ENCODE measurements around the gene CARD11.
A peak's percentile ranks its signal among the peaks of the same experiment; 100 is the strongest.

CARD11 gene

DNA sequence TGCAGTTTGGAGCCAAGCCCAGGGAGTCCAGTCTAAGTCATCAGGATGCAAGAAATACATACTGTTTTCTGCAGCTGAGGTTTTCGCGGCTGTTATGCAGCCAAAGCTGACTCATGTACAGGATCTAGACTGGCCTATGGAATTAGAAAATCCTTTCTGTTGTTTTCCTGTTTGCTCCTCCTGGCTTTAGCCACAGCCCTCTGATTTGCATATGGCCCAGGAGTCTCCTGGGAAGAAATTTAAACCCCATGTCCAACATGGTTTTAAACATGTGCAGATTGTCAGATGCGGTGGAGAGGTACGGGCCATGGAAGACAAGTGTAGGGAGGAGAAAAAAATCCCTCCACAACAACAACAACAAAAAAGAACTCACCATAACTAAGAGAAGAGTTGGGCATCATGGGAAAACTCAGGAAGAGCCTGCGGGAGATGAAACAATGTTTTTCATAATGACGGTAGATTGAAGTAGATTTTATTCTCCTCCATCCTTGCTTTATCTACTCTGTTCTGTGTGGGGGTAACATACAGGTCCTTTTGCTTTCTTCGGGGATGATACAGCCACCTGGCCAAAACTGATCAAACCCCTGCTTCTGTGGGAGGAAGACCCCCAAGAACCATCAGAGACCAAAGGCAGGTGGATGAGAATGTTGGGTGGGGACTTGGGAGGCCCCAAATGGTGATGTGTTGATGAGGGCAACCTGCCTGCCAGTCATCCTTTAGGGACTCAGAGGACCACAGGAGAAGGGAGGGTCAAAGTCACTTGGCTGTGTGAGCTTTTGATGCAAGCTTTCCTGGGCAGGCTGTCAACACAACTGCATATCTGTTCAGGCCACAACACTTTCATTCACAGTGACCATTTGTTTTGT, 169.7 kb downstream of the CARD11 start:
- peak; percentile 88 for DNase-seq (ENCODE audit: low read depth, low spot score)

DNA sequence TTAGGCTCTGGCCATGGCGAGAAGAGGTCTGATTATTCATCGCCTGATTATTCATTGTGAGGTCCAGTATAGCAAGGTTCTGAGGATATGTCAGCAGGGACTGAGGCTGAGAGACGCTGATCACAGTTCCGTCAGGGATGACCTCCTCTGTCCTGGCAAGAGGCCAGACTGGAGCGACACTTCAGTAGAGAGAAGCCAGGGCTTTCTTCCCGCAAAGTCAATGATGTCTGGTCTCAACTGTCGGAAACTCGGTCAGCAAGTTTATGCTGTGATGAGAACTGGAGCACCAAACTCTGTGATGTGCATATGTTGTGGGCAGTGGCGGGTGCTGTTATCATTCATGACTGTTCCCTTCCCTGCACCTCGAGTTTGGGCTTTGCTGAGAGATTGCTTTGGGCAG, 170.5 kb downstream of the CARD11 start:
- no peak for DNase-seq (ENCODE audit: low read depth, low spot score)

DNA sequence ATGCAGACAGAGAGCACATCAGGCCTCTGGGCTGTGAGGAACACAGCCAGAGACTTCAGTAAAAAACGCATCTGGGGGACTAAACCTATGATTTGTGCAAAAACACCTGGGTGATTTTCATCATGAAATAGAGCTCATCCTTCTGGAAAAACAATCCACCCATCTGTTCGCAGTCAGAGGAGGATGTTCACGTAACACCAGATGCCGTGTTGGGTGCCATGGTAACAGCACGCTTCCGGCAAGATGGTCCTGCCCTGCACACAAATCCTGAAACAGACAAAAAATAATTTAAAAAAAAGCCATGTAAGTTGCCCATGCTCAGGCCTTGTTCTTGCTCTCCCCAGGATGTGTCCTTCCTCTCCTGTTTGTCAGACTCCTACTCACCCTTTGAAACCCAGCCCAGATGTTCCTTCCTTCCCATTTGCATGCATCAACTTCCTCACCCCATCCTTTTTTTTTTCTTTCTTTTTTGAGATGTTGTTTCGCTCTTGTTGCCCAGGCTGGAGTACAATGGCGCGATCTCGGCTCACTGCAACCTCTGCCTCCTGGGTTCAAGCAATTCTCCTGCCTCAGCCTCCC, 171.3 kb downstream of the CARD11 start:
- DNase-seq (ENCODE audit: low read depth, low spot score), result no peak

DNA sequence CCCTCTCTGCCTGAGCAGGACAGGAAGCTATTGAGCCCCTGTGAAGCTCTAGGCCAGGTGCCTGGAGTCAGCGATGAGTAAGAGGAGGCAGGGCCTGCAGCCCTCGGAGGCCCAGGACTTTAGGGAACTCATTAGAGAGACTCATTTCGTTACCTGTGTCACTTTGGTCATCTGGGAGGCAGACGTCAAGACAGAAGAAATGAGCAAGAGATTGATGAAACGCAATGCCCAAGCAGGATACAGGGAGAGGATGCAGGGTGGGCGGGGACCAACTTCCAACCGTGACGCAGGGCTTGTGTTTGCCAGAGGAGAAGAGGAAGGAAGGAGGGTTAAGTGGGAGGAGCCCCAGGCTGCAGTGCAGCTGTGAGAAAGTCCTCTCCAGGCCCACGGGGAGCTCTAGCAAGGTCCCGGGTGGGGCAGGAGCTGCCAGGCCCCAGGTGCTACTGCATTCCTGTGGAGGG, 173.2 kb downstream of the CARD11 start:
- DNase-seq (ENCODE audit: low read depth, low spot score), result no peak

DNA sequence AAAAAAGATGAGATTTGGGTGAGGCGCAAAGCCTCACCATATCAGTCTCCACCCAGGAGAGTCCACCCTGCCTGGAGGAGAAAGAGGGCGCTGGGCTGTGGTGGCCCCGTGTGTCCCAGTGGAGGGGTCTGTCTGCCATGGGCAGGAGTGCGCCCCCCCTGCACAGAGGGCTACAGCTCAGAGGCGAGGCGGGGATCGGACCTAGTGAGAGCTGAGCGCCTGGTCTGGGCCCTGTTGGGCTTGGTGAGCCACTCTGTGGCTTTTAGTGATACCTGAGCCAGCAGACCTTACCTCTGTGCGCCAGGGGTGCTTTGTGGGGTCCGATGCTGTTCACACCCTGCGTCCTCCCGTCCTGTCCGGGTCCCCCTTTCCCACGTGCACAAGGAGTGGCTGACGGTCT, 173.7 kb downstream of the CARD11 start:
- DNase-seq (ENCODE audit: low read depth, low spot score), result no peak

DNA sequence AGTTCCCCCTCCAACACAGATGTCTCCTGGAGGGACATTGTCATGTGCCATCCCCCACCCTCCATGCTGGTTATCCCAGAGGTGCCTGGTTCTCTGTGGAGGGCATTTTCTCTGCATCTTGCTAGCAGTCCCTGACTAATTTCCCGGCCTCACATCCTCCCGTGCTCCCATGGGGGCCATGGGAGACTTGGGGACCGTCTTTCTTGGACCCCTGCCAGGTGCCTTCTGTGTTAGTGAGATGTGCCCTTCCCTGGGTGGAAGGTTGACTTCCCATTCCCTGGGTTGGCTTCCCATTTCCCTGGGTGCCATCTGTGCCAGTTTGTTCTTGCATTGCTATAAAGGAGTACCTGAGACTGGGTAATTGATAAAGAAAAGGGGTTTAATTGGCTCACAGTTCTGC, 177.1 kb downstream of the CARD11 start:
- no peak for DNase-seq (ENCODE audit: low read depth, low spot score)

DNA sequence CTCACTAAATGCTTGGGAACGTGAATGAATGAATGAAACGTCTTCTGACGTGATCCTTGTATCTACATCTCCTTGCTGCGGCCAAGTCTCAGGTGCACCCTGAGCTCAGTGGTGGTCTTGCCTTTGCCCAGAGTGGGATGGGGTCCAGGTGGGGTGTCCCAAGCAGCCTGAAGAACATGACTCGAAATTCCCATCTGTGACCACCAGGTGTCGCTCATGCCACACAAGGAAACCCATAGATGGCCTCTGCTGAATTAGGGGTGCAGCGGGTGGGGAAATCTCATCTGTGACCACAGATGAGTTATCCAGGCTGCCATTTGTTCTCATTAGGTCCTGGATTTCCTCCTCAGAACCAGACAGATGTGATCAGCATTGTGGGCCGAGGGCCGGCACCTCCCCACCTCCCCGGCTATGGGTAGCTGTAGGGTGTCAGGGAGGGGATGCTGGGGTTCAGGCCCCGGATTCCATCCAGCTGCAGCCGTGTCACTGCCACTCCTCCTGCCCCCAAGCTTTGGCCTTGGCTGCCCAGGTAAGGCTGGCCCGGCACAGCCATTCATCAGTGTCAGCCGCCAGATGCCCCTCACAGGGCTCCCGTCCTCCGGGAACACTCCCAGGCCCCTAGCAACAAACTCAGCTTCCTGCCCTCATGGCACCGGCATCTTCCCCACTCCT, 178.5 kb downstream of the CARD11 start:
- DNase-seq (ENCODE audit: low read depth, low spot score), result peak; percentile 80

DNA sequence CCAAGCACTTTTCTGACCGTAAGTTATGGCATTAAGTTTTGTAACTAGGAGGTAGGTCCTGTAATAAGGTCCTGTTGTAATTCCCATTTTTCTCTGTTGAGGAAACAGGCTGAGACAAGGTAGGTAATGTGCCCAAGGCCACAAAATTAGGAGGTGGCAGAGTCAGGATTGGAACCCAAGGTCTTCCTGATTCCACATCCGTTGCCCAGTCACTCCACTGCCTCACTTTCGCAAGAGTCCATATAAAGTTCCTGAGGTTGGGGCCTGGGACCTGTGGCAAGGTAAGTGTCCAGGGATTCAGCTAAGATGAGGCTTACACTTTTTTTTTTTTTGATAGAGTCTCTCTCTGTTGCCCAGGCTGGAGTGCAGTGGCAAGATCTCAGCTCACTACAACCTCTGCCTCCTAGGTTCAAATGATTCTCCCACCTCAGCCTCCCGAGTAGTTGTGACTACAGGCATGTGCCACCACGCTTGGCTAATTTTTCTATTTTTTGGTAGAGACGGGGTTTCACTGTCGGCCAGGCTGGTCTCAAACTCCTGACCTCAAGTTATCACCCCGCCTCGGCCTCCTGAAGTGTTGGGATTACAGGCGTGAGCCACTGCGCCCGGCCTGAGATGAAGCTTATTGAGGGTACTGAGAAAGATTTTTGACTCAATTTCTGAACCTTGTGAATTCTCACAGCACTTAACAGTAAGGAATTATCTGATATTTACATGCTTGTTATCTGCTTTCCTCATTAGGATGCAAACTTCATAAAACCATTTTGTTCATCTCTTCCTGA, 179.3 kb downstream of the CARD11 start:
- DNase-seq (ENCODE audit: low read depth, low spot score), result no peak

DNA sequence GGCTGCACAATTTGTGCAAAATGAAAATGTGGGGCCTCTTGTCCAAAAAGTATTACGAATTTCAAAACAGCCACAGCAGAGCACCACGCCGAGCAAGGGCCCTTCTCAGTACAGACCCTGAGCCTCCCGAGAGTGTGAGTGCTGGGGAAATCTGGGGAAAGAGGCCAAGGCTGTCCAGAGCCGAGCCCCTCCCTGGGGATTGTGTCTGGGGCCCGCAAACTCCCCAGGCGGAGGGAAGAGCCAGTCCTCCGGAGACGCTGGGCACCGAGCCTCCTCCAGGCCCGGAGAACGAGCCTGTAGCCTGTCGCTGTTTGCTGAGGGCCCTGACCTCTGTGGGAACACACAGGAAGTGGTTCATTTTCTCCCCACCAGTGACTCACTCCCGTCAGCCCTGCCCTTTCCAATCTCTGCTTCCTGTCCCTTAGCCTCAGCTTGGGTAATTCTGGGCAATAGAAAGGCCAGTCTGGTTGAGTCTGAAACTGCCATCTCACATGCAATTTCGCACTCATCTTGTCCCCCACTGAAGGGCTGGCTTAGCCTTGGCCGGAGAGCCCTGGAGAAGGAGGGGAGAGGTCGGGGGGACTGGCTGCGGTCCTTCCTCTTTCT, 180.1 kb downstream of the CARD11 start:
- DNase-seq (ENCODE audit: low read depth, low spot score), result peak; percentile 92

DNA sequence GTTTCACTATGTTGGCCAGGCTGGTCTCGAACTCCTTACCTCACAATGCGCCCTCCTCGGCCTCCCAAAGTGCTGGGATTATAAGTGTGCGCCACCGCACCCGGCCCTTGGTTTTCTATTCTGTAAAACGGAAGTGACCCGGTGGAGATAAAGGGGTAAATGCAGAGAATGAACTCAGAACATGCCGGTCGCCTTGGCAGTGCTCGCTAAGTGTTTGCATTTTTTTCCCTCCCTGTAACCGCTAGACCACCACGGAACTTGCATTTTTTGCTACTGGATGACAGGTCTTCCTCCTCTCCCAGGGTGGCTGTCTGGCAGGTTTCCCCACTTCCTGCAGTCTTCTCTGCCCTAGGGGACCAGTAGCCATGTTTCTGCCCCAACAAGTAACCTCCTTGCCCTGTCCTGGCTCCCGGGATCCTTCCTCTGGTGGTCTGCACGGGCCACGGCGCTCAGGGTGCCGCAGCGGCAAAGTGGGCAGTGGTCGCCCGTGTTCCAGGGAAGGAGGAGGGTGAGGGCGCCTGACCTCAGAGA, 180.8 kb downstream of the CARD11 start:
- peak; percentile 62 for DNase-seq (ENCODE audit: low read depth, low spot score)

DNA sequence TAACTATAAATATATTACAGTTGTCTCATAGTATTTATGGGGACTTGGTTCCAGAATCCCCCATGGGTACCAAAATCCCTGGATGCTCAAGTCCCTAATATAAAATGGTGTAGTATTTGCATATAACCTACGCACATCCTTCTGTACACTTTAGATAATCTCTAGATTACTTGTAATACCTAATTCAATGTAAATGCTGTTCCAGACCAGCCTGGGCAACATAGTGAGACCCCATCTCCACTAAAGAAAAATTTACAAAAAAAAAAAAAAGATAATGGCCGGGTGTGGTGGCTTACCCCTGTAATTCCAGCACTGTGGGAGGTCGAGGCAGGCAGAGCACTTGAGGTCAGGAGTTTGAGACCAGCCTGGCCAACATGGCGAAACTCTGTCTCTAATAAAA, 182.2 kb downstream of the CARD11 start:
- DNase-seq (ENCODE audit: low read depth, low spot score), result no peak

DNA sequence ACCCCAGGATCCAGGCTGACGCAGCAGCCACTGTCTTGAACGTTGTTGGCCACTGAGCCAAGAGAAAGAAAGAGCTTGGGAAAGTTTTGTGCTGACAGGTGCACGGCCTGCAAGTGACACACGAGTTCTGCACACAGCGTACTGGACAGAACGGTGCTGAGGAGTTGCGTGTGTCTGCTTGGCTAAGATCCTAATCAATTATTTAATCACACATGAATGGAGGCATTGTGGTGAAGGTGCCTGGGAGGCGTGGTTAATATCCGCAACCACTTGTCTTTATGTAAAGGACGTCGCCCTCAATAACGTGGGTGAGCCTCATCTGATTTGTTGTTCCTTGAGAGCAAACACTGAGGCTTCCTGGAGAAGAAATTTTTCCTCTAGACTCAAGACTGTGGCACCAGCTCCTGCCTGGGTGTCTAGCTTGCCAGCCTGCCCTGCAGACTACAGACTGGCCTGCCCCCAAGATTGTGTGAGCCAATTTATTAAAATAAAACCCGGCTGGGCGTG, 183.0 kb downstream of the CARD11 start:
- peak; percentile 44 for DNase-seq (ENCODE audit: low read depth, low spot score)

DNA sequence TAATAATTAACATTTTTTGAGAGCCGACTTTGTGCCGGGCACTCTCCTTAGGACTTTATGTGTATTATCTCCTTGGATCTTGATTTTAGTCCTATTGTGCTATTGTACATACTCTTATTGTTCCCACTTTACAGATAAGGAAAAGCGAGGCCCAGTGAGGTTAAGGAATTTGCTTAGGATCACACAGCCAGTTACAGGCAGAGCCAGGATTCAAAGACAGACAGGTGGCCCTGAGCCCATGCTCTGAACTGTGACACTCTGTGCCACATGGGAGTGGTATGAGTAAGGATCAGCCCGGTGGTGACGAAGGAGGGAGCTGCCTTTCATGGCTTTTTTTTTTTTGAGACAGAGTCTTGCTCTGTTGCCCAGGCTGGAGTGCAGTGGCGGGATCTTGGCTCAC, 183.7 kb downstream of the CARD11 start:
- no peak for DNase-seq (ENCODE audit: low read depth, low spot score)

DNA sequence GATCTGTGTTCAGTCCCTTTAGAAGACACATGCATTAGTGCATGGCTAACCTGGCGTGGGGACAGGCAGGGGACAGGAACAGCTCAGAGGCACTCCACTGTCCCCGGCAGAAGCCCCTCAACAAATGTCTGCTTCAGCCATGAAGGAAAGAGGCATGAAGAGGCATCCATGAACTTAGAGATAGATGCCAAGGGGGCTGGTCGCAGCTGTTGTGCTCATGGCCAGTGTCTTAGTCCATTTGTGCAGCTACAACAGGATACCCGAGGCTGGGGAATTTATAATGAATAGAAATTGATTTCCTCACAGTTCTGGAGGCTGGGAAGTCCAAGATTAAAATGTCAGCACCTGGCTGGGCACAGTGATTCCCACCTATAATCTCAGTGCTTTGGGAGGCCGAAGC, 185.0 kb downstream of the CARD11 start:
- DNase-seq (ENCODE audit: low read depth, low spot score), result no peak

DNA sequence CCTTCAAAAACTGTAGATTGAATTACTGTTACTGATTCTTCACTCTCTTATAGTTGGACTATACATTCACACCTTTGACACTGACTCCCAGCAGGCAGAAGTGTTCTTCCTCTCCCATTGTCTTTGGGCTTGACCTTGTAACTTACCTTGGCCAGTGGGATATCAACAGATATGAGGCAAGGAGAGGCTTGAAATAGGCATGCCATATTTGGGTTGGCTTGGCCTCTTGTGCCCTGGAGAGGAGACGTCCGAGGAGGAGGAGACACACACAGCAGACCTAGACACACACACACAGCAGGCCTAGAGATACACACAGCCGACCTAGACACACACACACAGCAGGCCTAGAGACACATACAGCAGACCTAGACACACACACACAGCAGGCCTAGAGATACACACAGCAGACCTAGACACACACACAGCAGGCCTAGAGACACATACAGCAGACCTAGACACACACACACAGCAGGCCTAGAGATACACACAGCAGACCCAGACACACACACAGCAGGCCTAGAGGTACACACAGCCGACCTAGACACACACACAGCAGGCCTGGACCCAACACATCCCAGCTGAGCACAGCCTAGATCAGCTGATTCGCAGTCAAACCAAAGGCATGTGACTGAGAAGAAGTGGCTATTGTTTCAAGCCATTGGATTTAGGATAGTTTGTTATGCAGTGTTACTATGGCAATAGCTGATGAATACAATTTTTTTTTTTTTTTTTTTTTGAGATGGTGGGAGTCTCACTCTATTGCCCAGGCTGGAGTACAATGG, 187.1 kb downstream of the CARD11 start:
- DNase-seq (ENCODE audit: low read depth, low spot score), result peak; percentile 16
